ENCODE data around the gene OTUD5.
"Not testable (repeated sequence)": the region's sequence is repeated elsewhere in the genome, so short reads cannot be mapped to it uniquely, and the experiment has no call there.

The OTUD5 gene

GRCh38 chrX:48905090-48905790, 52.2 kb downstream of the OTUD5 start:
- no peak for DNase-seq

GRCh38 chrX:48904626-48905025, 52.8 kb downstream of the OTUD5 start:
- DNase-seq, result no peak

DNA sequence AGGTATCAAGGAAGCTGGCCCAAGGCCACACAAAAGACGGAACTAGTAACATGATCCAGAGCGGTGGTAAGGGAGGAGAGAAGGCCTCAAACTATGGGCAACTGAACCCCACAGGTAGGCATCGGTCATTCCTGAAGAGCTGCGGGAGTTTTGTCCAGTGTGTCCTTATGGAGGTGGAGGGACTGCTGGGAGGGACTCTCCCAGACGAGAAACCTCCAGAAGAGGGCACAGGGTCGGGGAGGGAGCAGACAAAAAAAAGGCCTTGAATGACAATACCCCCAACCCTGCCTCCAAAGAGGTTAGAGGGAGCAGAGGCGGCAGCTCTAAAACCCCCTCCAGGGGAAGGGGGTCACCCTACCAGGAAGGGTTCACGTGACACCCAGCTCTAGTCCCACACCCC, 53.2 kb downstream of the OTUD5 start:
- DNase-seq, result no peak

GRCh38 chrX:48903290-48903689, 54.1 kb downstream of the OTUD5 start:
- no peak for DNase-seq

DNA sequence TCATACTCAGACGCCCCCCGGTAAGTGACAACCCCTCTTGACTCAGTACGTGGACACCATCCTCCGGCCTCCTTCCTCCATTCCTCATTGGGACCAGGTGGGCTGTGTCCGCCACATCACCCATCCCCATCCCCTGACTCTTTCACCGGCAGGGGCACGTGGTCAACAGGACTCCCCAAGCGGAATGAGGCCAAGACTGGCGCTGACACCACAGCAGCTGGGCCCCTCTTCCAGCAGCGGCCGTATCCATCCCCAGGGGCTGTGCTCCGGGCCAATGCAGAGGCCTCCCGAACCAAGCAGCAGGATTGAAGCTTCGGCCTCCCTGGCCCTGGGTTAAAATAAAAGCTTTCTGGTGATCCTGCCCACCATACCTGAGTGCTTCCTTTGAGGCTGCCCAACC, 54.6 kb downstream of the OTUD5 start:
- DNase-seq, result no peak

DNA sequence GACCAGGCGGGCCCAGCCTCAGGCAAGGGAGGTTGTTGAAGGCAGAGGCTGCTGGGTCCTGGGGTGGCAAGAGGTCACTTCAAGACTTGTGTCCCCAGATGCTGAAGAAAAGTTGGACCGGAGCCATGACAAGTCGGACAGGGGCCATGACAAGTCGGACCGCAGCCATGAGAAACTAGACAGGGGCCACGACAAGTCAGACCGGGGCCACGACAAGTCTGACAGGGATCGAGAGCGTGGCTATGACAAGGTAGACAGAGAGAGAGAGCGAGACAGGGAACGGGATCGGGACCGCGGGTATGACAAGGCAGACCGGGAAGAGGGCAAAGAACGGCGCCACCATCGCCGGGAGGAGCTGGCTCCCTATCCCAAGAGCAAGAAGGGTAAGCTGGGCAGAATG, 55.3 kb downstream of the OTUD5 start:
- no peak for DNase-seq

DNA sequence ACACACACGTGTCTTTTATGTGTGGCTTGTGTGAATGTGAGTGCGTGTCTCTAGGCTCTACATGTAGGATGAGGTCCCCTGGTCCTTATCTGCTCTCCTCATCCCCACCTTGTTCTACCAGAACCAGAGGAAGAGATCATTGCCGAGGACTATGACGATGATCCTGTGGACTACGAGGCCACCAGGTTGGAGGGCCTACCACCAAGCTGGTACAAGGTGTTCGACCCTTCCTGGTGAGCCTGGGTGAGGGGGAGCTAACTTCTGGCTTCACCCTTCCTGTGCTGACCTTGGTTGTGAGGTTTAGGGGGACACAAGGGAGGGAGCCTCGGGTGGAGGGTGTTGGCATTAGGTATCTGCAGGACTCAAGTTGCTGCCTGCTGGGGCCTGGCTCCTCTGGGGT, 56.3 kb downstream of the OTUD5 start:
- DNase-seq, result no peak

DNA sequence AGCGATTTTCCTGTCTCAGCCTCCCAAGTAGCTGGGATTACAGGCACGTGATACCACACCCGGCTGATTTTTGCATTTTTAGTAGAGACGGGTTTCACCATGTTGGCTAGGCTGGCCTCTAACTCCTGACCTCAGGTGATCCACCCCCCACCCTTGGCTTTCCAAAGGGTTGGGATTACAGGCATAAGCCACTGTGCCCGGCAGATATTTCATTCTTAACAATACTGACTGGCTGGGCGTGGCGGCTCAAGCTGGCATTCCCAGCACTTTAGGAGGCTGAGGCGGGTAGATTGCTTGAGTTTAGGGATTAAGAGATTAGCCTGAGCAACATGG, 58.4 kb downstream of the OTUD5 start:
- DNase-seq, result no peak

- DNase-seq, result peak; percentile 93
Observed at GRCh38 chrX:48897625-48898306, 59.6 kb downstream of the OTUD5 start, which contains the start of the genes PQBP1 and TIMM17B. Gene PQBP1 (plus strand): TSS chrX:48897930. CDS start chrX:48898510, 580 bp downstream. Gene TIMM17B (minus strand): TSS chrX:48897768. CDS start chrX:48897749, 19 bp downstream.

DNA sequence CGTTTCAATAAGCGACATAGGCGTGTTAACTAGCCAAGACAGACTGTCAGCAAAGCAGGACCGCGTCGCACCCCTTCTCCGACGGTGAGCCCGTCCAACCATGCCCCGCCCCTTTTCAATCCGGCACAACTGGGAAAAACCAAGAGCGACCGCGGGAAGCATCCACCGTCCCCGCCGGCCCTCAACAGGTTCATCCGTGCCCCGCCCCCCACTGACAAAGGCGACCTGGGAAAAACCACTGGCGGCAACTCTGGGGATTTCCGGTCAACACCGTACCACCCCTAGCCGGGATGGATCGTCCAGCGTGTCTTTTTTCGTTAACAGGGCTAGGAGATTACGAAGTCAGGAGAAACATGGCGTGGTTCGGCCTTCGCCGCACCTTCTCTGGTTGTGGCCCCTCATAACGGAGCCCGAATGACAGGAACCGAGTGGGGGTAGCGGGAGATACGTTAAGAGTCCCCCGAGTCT, 60.2 kb downstream of the OTUD5 start:
- peak; percentile 63 for DNase-seq

GRCh38 chrX:48896611-48897011, 60.8 kb downstream of the OTUD5 start:
- no peak for DNase-seq

DNA sequence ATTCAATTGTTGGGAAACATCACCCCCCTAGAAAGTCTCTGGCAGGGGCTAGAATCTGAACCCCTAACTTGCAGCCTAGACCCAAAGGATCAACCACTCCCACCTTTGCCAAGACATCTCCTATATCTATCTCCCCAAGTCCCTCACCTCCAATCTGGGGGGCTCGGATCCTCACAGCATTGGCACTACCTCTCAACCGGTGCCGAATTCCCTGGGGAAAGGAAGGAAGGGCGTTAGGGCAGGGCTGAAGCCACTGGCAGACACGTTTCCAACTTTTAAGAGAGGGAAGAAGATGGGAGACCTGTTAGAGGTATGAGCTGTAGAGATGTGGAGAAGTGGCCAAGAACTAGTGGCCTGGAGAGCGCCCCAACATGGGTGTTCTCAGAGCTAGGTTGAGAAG, 62.5 kb downstream of the OTUD5 start:
- no peak for DNase-seq

- no peak for DNase-seq
Observed at GRCh38 chrX:48893556-48894348, 63.7 kb downstream of the OTUD5 start.

DNA sequence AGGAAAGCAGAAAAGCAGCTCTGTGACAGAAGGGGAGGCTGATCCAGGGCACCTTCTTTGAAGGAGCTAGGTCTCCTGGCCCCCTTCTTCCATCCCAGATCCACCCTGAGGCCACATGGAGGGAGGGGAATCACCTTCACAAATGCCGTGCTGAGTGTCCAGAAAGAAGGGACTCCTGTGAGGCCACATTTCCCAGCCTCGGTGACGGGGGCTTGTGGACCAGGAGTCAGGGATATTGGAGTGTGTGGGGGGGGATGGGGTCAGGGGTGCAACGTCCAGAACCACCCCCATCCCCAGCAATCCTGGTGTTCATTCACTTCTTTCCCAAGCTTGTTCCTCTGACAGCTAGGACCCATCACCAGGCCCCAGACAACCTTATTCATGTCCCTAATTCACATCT, 64.5 kb downstream of the OTUD5 start:
- DNase-seq, result no peak

GRCh38 chrX:48891402-48892288, 65.8 kb downstream of the OTUD5 start:
- peak; percentile 79 for DNase-seq

DNA sequence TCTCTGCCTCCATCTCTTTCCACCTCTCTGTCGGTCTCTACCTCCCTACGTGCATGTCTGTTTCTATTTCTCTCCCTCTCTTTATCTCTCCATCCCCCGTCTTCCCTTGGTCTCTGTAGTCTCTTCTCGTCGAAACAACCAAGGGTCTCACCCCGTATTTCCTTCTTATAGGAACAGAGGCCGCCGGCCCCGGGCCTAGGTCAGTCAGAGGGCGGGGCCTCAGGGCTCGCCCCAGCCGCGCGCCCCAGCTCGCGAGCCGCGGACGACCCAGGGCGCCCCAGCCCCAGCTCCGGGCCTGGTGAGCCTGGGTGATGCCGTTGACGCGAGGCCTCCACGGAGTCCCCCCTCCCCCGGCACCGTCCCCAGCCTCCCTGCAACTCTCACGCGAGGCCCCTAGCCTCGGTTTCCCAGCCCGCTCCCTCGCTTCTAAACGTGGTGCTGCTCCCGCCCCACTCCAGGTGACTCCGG, 66.4 kb downstream of the OTUD5 start:
- peak; percentile 8 for DNase-seq

GRCh38 chrX:48890296-48890925, 67.0 kb downstream of the OTUD5 start:
- no peak for DNase-seq

GRCh38 chrX:48886586-48886985, 70.8 kb downstream of the OTUD5 start:
- DNase-seq, result not testable (repeated sequence)

GRCh38 chrX:48883729-48884128, 73.7 kb downstream of the OTUD5 start:
- DNase-seq, result no peak

- not testable (repeated sequence) for DNase-seq
Observed at GRCh38 chrX:48876944-48877343, 80.5 kb downstream of the OTUD5 start.

All from midbrain (tissue), 1 donor.